Esophagus squamous epithelium (tissue), 4 donors: ENCODE results near the gene FAM135A.

Experiments
- CTCF ChIP-seq, 6 experiments: fragments of 450-650 bp in 4 of 6; fragments of 200-600 bp in 2 of 6; sonication (generic) in 2 of 6; IDR thresholded peaks; one replicate each; pipeline ENCODE4 v1.5.1; 2016 to 2019; ENCODE audit warnings: antibody characterized with exemption in 6 of 6, mild to moderate bottlenecking in 4 of 6, moderate library complexity in 4 of 6
- POLR2A ChIP-seq, 4 donors: fragments of 450-650 bp; IDR thresholded peaks; one replicate each; pipeline ENCODE4 v1.6.1; 2017; ENCODE audit warnings: antibody characterized with exemption in 4 of 4, mild to moderate bottlenecking in 4 of 4, moderate library complexity in 3 of 4

- no peak for TF ChIP-seq CTCF (IDR thresholded peaks at IDR 0.05)
- no peak for TF ChIP-seq POLR2A (IDR thresholded peaks at IDR 0.05)
Measured at GRCh38 chr6:70363741-70364493, 49.4 kb upstream of the FAM135A start.
